ENCODE results near the gene XDH. TPM values are rescaled to one million over a fixed set of nuclear protein-coding genes. Genes with fewer than 3 reads are reported as not detected.

Gene XDH
- total and polyA plus RNA-seq, 2 experiments from 2014 or later = 1.8 to 2.4 TPM

- Histone ChIP-seq H3K4me3 (no peak overlapping the region), H3K36me3 (ENCODE audit: low read depth) (no peaks in the 10 kb centered on the region), H3K4me1 (ENCODE audit: insufficient read depth) (peaks cover 47% of the 10 kb centered on the region), H3K27me3 (replicated peaks; ENCODE audit: insufficient read depth) (no peaks in the 10 kb centered on the region), H3F3A (ENCODE audit: insufficient read depth) (peaks cover 31% of the 10 kb centered on the region), H3K9me2 (ENCODE audit: insufficient read depth) (no peaks in the 10 kb centered on the region), H3K9ac (no peak overlapping the region), H3K79me2 (ENCODE audit: insufficient read depth) (no peaks in the 10 kb centered on the region), H3K4me2 (ENCODE audit: unreplicated experiment) (peak overlapping the region; percentile 50), H2AFZ (peak overlapping the region; percentile 23; the same call in 1 of the 2 replicates), H3K9me3 (ENCODE audit: low read depth) (no peaks in the 10 kb centered on the region), H4K20me1 (ENCODE audit: insufficient read depth) (no peaks in the 10 kb centered on the region; the same call in 1 of the 2 replicates), H3K27ac (peak overlapping the region; percentile 60)
- 13 to 21% methylated on average over 6 of the region's 6 CpGs for WGBS, 2 experiments (ENCODE audit: low coverage in 1 of 2, low lambda C conversion rate in 2 of 2, missing lambda C conversion rate in 2 of 2)
- in situ Hi-C loops (cut with MboI) = no loop called here
- DNase-seq = peak; percentile 83
- TF ChIP-seq EZH2 (IDR thresholded peaks at IDR 0.05; ENCODE audit: insufficient read depth, poor library complexity, severe bottlenecking) = no peak
- no peak for TF ChIP-seq EZH2phosphoT487 (IDR thresholded peaks at IDR 0.05; ENCODE audit: insufficient read depth, low read depth)
Measured at GRCh38 chr2:31319406-31320175, 95.0 kb downstream of the XDH start.

DNA sequence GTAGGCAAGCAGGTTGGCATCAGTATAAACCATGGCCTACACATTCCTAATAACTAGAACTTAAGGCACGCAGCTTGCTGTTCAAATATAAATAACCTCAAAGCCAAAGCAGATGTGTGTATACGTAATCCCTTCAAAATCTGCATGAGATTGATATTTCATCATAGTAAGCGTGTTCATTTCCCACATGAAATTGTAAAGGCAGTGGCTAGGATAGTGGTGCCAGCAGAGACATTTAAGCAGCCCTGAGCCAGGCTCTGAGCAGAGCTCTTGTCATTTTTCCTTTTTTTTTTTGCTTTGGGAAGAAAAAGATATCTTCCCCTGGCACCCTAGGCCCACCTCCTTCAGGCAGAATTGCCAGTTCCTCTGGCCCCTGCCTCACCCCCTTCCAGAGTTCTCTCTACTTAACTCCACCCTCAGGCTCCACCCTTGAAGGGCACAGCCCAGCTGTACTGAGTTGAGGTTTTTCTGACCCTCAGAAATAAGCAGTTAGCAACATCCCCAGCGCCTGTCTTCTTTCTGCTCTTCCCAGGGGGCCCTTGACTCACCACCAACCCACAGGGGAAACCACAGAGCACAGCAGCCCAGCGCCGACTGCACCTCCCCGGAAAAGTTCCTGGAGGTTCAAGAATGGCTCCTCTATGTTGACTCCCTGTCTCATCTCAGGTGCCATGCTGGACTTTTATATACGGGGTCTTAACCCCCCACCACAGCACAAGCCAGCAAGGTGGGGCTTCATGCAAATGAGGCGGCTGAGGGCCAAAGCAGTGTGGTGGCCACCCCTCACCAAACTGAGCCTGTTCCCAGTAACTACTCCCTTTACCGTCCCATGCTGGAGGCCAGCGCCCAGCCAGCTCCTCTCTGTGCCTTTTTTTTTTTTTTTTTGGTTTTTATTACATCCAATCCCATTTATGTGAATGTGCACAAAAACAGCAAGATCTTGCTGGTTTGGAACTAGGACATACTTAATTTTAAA lies 95.9 kb downstream of the XDH start:
- Histone ChIP-seq H3K9me3 (ENCODE audit: low read depth) (no peaks in the 10 kb centered on the region), H3K27me3 (replicated peaks; ENCODE audit: insufficient read depth) (no peaks in the 10 kb centered on the region), H3K4me3 (no peak overlapping the region), H3K4me1 (ENCODE audit: insufficient read depth) (peaks cover 41% of the 10 kb centered on the region), H4K20me1 (ENCODE audit: insufficient read depth) (no peaks in the 10 kb centered on the region; the same call in 1 of the 2 replicates), H3K9ac (peak overlapping the region; percentile 35), H3K27ac (peak overlapping the region; percentile 60), H3F3A (ENCODE audit: insufficient read depth) (peaks cover 31% of the 10 kb centered on the region), H3K36me3 (ENCODE audit: low read depth) (no peaks in the 10 kb centered on the region), H3K79me2 (ENCODE audit: insufficient read depth) (no peaks in the 10 kb centered on the region), H3K4me2 (ENCODE audit: unreplicated experiment) (peak overlapping the region; percentile 50), H2AFZ (peak overlapping the region; percentile 12; the same call in 1 of the 2 replicates), H3K9me2 (ENCODE audit: insufficient read depth) (no peaks in the 10 kb centered on the region)
- 46 to 55% methylated on average over 11 of the region's 11 CpGs for WGBS, 2 experiments (ENCODE audit: low coverage in 1 of 2, low lambda C conversion rate in 2 of 2, missing lambda C conversion rate in 2 of 2)
- DNase-seq = peak; percentile 88
- in situ Hi-C loops (cut with MboI) = no loop called here
- TF ChIP-seq EZH2phosphoT487 (IDR thresholded peaks at IDR 0.05; ENCODE audit: insufficient read depth, low read depth) (no peak), EZH2 (IDR thresholded peaks at IDR 0.05; ENCODE audit: insufficient read depth, poor library complexity, severe bottlenecking) (no peak)

DNA sequence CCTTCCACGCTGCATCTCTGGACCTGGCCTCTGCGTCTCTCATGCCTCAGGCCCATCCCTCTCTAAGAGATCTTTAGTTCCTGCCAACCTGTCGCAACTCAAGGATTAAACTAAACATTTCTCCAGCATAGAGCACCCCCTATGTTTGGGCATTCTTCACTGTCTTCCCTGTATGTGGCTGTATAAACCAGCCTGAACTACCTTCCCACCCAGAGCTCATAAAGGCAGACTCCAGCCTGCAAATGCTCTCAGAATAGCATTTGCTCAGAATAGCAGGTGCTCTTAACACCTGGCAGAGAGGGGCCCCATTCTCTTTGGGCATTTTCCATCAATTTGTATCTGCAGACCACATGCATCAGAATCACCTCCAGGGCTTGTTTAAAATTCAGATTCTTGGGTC lies 97.1 kb downstream of the XDH start:
- Histone ChIP-seq H3K9ac (no peak overlapping the region), H3F3A (ENCODE audit: insufficient read depth) (peaks cover 26% of the 10 kb centered on the region), H3K4me3 (no peak overlapping the region), H3K36me3 (ENCODE audit: low read depth) (no peaks in the 10 kb centered on the region), H4K20me1 (ENCODE audit: insufficient read depth) (no peaks in the 10 kb centered on the region), H3K27ac (no peak overlapping the region), H2AFZ (no peak overlapping the region), H3K4me1 (ENCODE audit: insufficient read depth) (peaks cover 42% of the 10 kb centered on the region), H3K4me2 (ENCODE audit: unreplicated experiment) (no peak overlapping the region), H3K79me2 (ENCODE audit: insufficient read depth) (no peaks in the 10 kb centered on the region), H3K9me3 (ENCODE audit: low read depth) (no peaks in the 10 kb centered on the region), H3K27me3 (replicated peaks; ENCODE audit: insufficient read depth) (no peaks in the 10 kb centered on the region), H3K9me2 (ENCODE audit: insufficient read depth) (no peaks in the 10 kb centered on the region)
- in situ Hi-C loops (cut with MboI) = no loop called here
- TF ChIP-seq EZH2 (IDR thresholded peaks at IDR 0.05; ENCODE audit: insufficient read depth, poor library complexity, severe bottlenecking) (no peak), EZH2phosphoT487 (IDR thresholded peaks at IDR 0.05; ENCODE audit: insufficient read depth, low read depth) (no peak)
- WGBS, 2 experiments (ENCODE audit: low coverage in 1 of 2, low lambda C conversion rate in 2 of 2, missing lambda C conversion rate in 2 of 2) = 67% methylated on average over 3 of the region's 3 CpGs
- no peak for DNase-seq

- WGBS, 2 experiments (ENCODE audit: low coverage in 1 of 2, low lambda C conversion rate in 2 of 2, missing lambda C conversion rate in 2 of 2) = 62 to 64% methylated on average over 2 of the region's 2 CpGs
- H3F3A ChIP-seq (ENCODE audit: insufficient read depth) = peaks cover 17% of the 10 kb centered on the region
- no peaks in the 10 kb centered on the region for H3K27me3 ChIP-seq (replicated peaks; ENCODE audit: insufficient read depth)
- H3K79me2 ChIP-seq (ENCODE audit: insufficient read depth) = no peaks in the 10 kb centered on the region
- H3K4me3 ChIP-seq = no peak overlapping the region
- no peaks in the 10 kb centered on the region for H3K36me3 ChIP-seq (ENCODE audit: low read depth)
- H4K20me1 ChIP-seq (ENCODE audit: insufficient read depth) = no peaks in the 10 kb centered on the region
- H3K4me2 ChIP-seq (ENCODE audit: unreplicated experiment) = no peak overlapping the region
- in situ Hi-C loops (cut with MboI) = no loop called here
- peak; percentile 34 for DNase-seq
- TF ChIP-seq EZH2 (IDR thresholded peaks at IDR 0.05; ENCODE audit: insufficient read depth, poor library complexity, severe bottlenecking) (no peak), EZH2phosphoT487 (IDR thresholded peaks at IDR 0.05; ENCODE audit: insufficient read depth, low read depth) (no peak)
- no peak overlapping the region for H2AFZ ChIP-seq
- no peak overlapping the region for H3K27ac ChIP-seq
- H3K9me2 ChIP-seq (ENCODE audit: insufficient read depth) = no peaks in the 10 kb centered on the region
- H3K4me1 ChIP-seq (ENCODE audit: insufficient read depth) = peaks cover 32% of the 10 kb centered on the region
- no peaks in the 10 kb centered on the region for H3K9me3 ChIP-seq (ENCODE audit: low read depth)
- no peak overlapping the region for H3K9ac ChIP-seq
Measured at GRCh38 chr2:31314761-31315160, 99.8 kb downstream of the XDH start.

Data from GM23248 (cell line).